HL-60 (cell line): ENCODE data around the gene AFF2.

Experiments
- POLR2AphosphoS5 ChIP-seq: IDR thresholded peaks from 2 replicates; pipeline ENCODE4 v1.6.1; 2012; ENCODE audit warnings: low read depth
- TF ChIP-seq, protein P1 (sequence below): IDR thresholded peaks from one replicate; pipeline ENCODE4 v1.5.1; 2011; ENCODE audit warnings: low read length, control low read depth, inconsistent platforms; ENCODE audit not compliant: insufficient read depth
- TF ChIP-seq, protein P2 (sequence below): IDR thresholded peaks from 2 replicates; pipeline ENCODE4 v1.6.1; 2012; ENCODE audit warnings: low read depth; ENCODE audit not compliant: insufficient replicate concordance

DNA sequence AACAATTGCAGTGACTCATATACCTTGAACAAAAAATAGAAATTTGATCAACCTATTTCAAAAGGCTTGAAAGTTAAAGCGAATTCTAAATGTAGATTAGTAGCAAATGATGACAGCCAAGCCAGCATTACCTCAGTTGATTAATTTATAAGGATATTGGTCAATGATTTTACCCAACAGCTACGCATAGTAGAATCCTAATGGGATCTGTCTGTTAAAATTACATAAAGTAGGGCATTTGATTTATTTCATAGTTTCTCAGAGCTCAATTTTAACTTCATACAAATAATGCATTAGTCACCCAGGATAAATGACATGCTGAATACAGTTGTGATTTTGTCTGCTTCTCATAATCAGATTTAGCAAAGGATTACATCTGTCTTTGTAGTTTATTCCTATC lies 12.0 kb downstream of the AFF2 start:
- TF ChIP-seq, protein P1, sequence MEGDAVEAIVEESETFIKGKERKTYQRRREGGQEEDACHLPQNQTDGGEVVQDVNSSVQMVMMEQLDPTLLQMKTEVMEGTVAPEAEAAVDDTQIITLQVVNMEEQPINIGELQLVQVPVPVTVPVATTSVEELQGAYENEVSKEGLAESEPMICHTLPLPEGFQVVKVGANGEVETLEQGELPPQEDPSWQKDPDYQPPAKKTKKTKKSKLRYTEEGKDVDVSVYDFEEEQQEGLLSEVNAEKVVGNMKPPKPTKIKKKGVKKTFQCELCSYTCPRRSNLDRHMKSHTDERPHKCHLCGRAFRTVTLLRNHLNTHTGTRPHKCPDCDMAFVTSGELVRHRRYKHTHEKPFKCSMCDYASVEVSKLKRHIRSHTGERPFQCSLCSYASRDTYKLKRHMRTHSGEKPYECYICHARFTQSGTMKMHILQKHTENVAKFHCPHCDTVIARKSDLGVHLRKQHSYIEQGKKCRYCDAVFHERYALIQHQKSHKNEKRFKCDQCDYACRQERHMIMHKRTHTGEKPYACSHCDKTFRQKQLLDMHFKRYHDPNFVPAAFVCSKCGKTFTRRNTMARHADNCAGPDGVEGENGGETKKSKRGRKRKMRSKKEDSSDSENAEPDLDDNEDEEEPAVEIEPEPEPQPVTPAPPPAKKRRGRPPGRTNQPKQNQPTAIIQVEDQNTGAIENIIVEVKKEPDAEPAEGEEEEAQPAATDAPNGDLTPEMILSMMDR: no peak
- no peak for TF ChIP-seq POLR2AphosphoS5
- TF ChIP-seq, protein P2, sequence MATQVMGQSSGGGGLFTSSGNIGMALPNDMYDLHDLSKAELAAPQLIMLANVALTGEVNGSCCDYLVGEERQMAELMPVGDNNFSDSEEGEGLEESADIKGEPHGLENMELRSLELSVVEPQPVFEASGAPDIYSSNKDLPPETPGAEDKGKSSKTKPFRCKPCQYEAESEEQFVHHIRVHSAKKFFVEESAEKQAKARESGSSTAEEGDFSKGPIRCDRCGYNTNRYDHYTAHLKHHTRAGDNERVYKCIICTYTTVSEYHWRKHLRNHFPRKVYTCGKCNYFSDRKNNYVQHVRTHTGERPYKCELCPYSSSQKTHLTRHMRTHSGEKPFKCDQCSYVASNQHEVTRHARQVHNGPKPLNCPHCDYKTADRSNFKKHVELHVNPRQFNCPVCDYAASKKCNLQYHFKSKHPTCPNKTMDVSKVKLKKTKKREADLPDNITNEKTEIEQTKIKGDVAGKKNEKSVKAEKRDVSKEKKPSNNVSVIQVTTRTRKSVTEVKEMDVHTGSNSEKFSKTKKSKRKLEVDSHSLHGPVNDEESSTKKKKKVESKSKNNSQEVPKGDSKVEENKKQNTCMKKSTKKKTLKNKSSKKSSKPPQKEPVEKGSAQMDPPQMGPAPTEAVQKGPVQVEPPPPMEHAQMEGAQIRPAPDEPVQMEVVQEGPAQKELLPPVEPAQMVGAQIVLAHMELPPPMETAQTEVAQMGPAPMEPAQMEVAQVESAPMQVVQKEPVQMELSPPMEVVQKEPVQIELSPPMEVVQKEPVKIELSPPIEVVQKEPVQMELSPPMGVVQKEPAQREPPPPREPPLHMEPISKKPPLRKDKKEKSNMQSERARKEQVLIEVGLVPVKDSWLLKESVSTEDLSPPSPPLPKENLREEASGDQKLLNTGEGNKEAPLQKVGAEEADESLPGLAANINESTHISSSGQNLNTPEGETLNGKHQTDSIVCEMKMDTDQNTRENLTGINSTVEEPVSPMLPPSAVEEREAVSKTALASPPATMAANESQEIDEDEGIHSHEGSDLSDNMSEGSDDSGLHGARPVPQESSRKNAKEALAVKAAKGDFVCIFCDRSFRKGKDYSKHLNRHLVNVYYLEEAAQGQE: no peak
